B cell (primary cell): ENCODE measurements around the gene NIT2. TPM values are rescaled to one million over a fixed set of nuclear protein-coding genes. Genes with fewer than 3 reads are reported as not detected.

Experiments
- ATAC-seq: fragments of 200-7000 bp; cut with Tn5 transposase; one replicate; pipeline ENCODE4 v1.10.0; 2021; ENCODE audit warnings: low read depth, mild to moderate bottlenecking, moderate number of reproducible peaks, moderate library complexity
- CTCF ChIA-PET: fragments of 350-600 bp; sonication (Branson Sonifier 250); formaldehyde crosslinking; loops from one replicate; lab custom pipeline; 2021; ENCODE audit warnings: antibody characterized with exemption, inconsistent platforms; lab: Charles Lee
- POLR2A ChIA-PET: fragments of 350-600 bp; sonication (Branson Sonifier 250); formaldehyde crosslinking; loops from one replicate; lab custom pipeline; 2021; ENCODE audit warnings: antibody characterized with exemption; lab: Charles Lee
- DNase-seq: peaks from one replicate; pipeline ENCODE4 v3.0.0; 2013
- H2AFZ ChIP-seq: 2 replicates; pipeline ENCODE4 v1.6.1; 2012; ENCODE audit warnings: mild to moderate bottlenecking, low read depth, low read length; ENCODE audit not compliant: insufficient read depth, poor library complexity, severe bottlenecking
- H3K27ac ChIP-seq, 2 donors: 1 replicate in 1 of 2; 2 replicates in 1 of 2; pipeline ENCODE4 v1.5.1; 2012 to 2013; ENCODE audit warnings: low read length in 2 of 2, mild to moderate bottlenecking in 2 of 2, moderate library complexity in 1 of 2
- H3K27me3 ChIP-seq, 4 experiments: fragments of 200-600 bp in 1 of 4; sonication (generic) in 1 of 4; replicated peaks in 1 of 4; 1 replicate in 2 of 4; 2 replicates in 2 of 4; pipeline versions ENCODE4 v1.6.1 to v1.7.0; 2013 to 2016; ENCODE audit warnings: low read length in 3 of 4, mild to moderate bottlenecking in 2 of 4, mixed read lengths in 1 of 4, moderate library complexity in 1 of 4; ENCODE audit not compliant: insufficient read depth in 4 of 4, control insufficient read depth in 3 of 4; ENCODE audit errors: control extremely low read depth in 1 of 4
- H3K36me3 ChIP-seq, 2 experiments: replicated peaks in 1 of 2; 1 replicate in 1 of 2; 2 replicates in 1 of 2; pipeline versions ENCODE4 v1.6.1 to v1.7.1; 2013; ENCODE audit warnings: low read length in 1 of 2; ENCODE audit not compliant: insufficient read depth in 2 of 2, control insufficient read depth in 1 of 2; ENCODE audit errors: control extremely low read depth in 1 of 2, extremely low read depth in 1 of 2
- H3K4me1 ChIP-seq, 2 donors: fragments of 200-600 bp in 1 of 2; sonication (generic) in 1 of 2; 1 replicate in 1 of 2; 2 replicates in 1 of 2; pipeline versions ENCODE4 v1.5.1 to v1.6.1; 2013 to 2017; ENCODE audit warnings: low read length in 2 of 2; ENCODE audit not compliant: control insufficient read depth in 2 of 2, insufficient read depth in 2 of 2
- H3K4me2 ChIP-seq: replicated peaks from 2 replicates; pipeline ENCODE3; 2012; ENCODE audit warnings: mild to moderate bottlenecking, low read depth, low read length; ENCODE audit not compliant: poor library complexity, severe bottlenecking
- H3K4me3 ChIP-seq, 5 experiments: fragments of 200-600 bp in 1 of 5; sonication (generic) in 1 of 5; 1 replicate in 3 of 5; 2 replicates in 2 of 5; pipeline versions ENCODE4 v1.5.1 to v1.7.0; 2011 to 2016; ENCODE audit warnings: low read length in 4 of 5, mild to moderate bottlenecking in 4 of 5, low read depth in 2 of 5, control low read depth in 1 of 5, moderate library complexity in 1 of 5; ENCODE audit not compliant: insufficient read depth in 1 of 5; ENCODE audit errors: control extremely low read depth in 1 of 5, extremely low read depth in 1 of 5
- H3K79me2 ChIP-seq: fragments of 200-600 bp; sonication (generic); one replicate; pipeline ENCODE4 v1.6.0; 2016; ENCODE audit warnings: low read length; ENCODE audit not compliant: control insufficient read depth, insufficient read depth
- H3K9ac ChIP-seq: fragments of 200-600 bp; sonication (generic); 2 replicates; pipeline ENCODE4 v1.6.1; 2017; ENCODE audit warnings: mild to moderate bottlenecking, low read length, moderate library complexity
- H3K9me3 ChIP-seq, 3 donors: one replicate each; pipeline versions ENCODE4 v1.6.1 to v1.7.1; 2013; ENCODE audit warnings: low read length in 2 of 3; ENCODE audit not compliant: control insufficient read depth in 2 of 3, insufficient read depth in 1 of 3; ENCODE audit errors: control extremely low read depth in 1 of 3
- H4K20me1 ChIP-seq: 2 replicates; pipeline ENCODE4 v1.6.0; 2012; ENCODE audit warnings: mild to moderate bottlenecking, low read length; ENCODE audit not compliant: insufficient read depth, control insufficient read depth, poor library complexity, severe bottlenecking
- H3K27ac Mint-ChIP-seq: one replicate; pipeline ENCODE4 v1.8.0; 2021; ENCODE audit warnings: mixed read lengths
- H3K27me3 Mint-ChIP-seq: one replicate; pipeline ENCODE4 v1.8.0; 2021; ENCODE audit warnings: mixed read lengths
- H3K4me1 Mint-ChIP-seq: one replicate; pipeline ENCODE4 v1.8.0; 2021; ENCODE audit warnings: mixed read lengths
- H3K4me3 Mint-ChIP-seq: one replicate; pipeline ENCODE4 v1.8.0; 2021; ENCODE audit warnings: mixed read lengths
- H3K9me3 Mint-ChIP-seq: one replicate; pipeline ENCODE4 v1.8.0; 2022; ENCODE audit warnings: mixed read lengths; ENCODE audit not compliant: insufficient read depth
- EZH2 ChIP-seq: IDR thresholded peaks from 2 replicates; pipeline ENCODE4 v1.6.1; 2012; ENCODE audit warnings: borderline replicate concordance, low read depth, mild to moderate bottlenecking, moderate library complexity, low read length; ENCODE audit not compliant: insufficient read depth, poor library complexity, severe bottlenecking
- WGBS: methylation state at CpG from one replicate; pipeline ENCODE4 v1.1.5; 2013; ENCODE audit warnings: missing lambda C conversion rate; ENCODE audit not compliant: insufficient coverage; 5-methylcytosine and 5-hydroxymethylcytosine counted together
- intact Hi-C: fragments of 100-400 bp; cut with micrococcal nuclease; formaldehyde crosslinking; loops from one replicate; pipeline ENCODE4 v1.10.0; 2022
- polyA plus RNA-seq: library from polyadenylated mRNA; depleted of rRNA; stranded (reverse); fragments of >200 nt; gene quantifications from 2 replicates; pipeline ENCODE4 v1.2.3, GENCODE V29; 2012
- total RNA-seq, 2 donors: library from RNA; stranded (reverse); fragments of 120-200 nt in 1 of 2; gene quantifications; 1 replicate in 1 of 2; 2 replicates in 1 of 2; pipeline versions ENCODE4 v1.2.3 to v1.2.4, GENCODE V29; 2013 to 2022
- TF ChIP-seq, protein P1 (sequence below): fragments of 200-600 bp; IDR thresholded peaks from one replicate; pipeline ENCODE4 v1.8.0; 2022; ENCODE audit warnings: antibody characterized with exemption, mild to moderate bottlenecking

Gene NIT2
- total and polyA plus RNA-seq, 2 donors (not counting 1 experiment from before 2014, with no cell fraction given): 32.4 to 36.5 TPM

DNA sequence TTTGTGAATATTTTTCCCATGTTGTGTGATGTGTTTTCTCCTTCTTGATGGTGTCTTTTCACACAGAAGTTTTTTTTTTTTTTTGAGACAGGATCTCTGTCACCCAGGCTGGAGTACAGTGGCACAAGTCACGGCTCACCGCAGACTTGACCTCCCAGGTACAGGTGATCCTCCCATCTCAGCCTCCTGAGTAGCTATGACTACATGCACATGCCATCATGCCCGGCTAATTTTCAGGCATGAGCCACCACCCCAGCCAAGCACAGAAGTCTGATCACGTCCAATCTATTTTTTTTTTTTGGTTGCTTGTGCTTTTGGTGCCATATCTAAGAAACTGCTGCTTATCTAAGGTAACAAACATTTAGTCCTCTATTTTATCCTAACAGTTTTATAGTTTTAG is 41.7 kb downstream of the NIT2 start:
- no peaks in the 10 kb centered on the region for H3K27me3 Mint-ChIP-seq
- H3K9me3 Mint-ChIP-seq: no peaks in the 10 kb centered on the region
- no peak overlapping the region for H3K4me3 Mint-ChIP-seq
- intact Hi-C loops: no loop called here
- H3K4me1 ChIP-seq: no peaks in the 10 kb centered on the region
- H3K4me3 ChIP-seq: no peak overlapping the region
- H3K27me3 ChIP-seq: no peaks in the 10 kb centered on the region
- no peaks in the 10 kb centered on the region for H3K79me2 ChIP-seq
- no peak overlapping the region for H3K27ac ChIP-seq
- ATAC-seq (no peak), DNase-seq (no peak)
- POLR2A ChIA-PET: no interaction called here
- no peak overlapping the region for H3K9ac ChIP-seq
- no peak overlapping the region for H3K27ac Mint-ChIP-seq
- H3K9me3 ChIP-seq: no peaks in the 10 kb centered on the region
- TF ChIP-seq EZH2: no peak
- TF ChIP-seq, protein P1, sequence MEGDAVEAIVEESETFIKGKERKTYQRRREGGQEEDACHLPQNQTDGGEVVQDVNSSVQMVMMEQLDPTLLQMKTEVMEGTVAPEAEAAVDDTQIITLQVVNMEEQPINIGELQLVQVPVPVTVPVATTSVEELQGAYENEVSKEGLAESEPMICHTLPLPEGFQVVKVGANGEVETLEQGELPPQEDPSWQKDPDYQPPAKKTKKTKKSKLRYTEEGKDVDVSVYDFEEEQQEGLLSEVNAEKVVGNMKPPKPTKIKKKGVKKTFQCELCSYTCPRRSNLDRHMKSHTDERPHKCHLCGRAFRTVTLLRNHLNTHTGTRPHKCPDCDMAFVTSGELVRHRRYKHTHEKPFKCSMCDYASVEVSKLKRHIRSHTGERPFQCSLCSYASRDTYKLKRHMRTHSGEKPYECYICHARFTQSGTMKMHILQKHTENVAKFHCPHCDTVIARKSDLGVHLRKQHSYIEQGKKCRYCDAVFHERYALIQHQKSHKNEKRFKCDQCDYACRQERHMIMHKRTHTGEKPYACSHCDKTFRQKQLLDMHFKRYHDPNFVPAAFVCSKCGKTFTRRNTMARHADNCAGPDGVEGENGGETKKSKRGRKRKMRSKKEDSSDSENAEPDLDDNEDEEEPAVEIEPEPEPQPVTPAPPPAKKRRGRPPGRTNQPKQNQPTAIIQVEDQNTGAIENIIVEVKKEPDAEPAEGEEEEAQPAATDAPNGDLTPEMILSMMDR: no peak
- H3K36me3 ChIP-seq: peaks cover 8 to 52% of the 10 kb centered on the region in 2 experiments
- no peaks in the 10 kb centered on the region for H4K20me1 ChIP-seq
- CTCF ChIA-PET: no interaction called here
- WGBS: 100% methylated on average over 3 of the region's 4 CpGs
- H3K4me1 Mint-ChIP-seq: no peaks in the 10 kb centered on the region
- no peak overlapping the region for H2AFZ ChIP-seq
- no peak overlapping the region for H3K4me2 ChIP-seq

DNA sequence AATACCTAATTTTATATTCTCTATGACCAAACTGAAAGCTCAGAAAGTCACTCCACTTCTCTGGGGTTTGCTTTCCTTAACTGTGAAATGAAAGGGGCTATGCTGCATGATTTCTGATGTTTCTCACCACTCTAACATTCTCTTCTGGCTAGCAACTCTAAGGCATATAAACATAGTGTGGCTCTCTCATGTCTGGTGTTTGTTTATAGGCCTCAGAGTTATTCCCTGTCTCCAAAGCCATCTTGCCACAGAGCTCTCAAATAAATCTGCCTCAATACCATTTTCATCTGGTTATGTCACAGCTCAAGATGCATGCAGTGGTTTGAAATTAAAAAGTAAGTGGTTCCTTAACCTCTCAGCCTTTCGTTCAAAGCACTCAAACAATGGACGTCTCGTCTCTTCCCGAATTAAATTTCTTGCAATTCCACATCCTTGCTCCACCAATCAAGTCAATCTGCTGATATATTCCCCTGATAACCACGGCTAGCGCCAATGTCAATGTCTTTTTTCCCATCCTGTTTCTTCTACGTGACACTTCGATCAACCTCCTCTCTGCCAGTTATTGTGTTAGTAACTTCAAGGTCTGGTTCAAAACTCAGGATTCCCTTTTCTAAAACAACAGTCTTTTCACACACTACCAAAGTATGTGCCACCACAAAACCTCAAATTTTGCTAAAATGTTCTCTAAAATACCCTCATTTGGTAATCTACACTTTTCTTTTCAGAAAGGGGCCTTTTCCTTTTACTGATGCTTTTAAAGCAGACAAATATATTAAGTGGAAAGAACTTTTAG is 50.4 kb downstream of the NIT2 start:
- intact Hi-C loops: no loop called here
- peaks cover 2% of the 10 kb centered on the region for H3K4me1 Mint-ChIP-seq
- Histone ChIP-seq H3K9me3 (peaks cover 2 to 9% (median 5%) of the 10 kb centered on the region in 3 donors), H3K4me2 (no peak overlapping the region), H2AFZ (no peak overlapping the region), H3K4me1 (no peaks in the 10 kb centered on the region), H3K79me2 (peaks cover 32% of the 10 kb centered on the region), H3K36me3 (peaks cover 4 to 56% of the 10 kb centered on the region in 2 experiments), H3K9ac (no peak overlapping the region), H3K4me3 (no peak overlapping the region), H3K27ac (no peak overlapping the region), H3K27me3 (no peaks in the 10 kb centered on the region), H4K20me1 (peaks cover 19% of the 10 kb centered on the region)
- CTCF ChIA-PET: no interaction called here
- ATAC-seq: no peak
- H3K4me3 Mint-ChIP-seq: no peak overlapping the region
- WGBS: 80% methylated on average over 7 of the region's 8 CpGs
- H3K27ac Mint-ChIP-seq: no peak overlapping the region
- H3K27me3 Mint-ChIP-seq: no peaks in the 10 kb centered on the region
- no peaks in the 10 kb centered on the region for H3K9me3 Mint-ChIP-seq
- TF ChIP-seq, protein P1: no peak
- TF ChIP-seq EZH2: no peak
- POLR2A ChIA-PET: no interaction called here
- no peak for DNase-seq
